CD4-positive, alpha-beta T cell (primary cell): ENCODE measurements around the gene DLEC1. TPM values are rescaled to one million over a fixed set of nuclear protein-coding genes. Genes with fewer than 3 reads are reported as not detected.

Experiments used
- ATAC-seq: fragments of 200-7000 bp; cut with Tn5 transposase; one replicate; pipeline ENCODE4 v1.10.0; 2022; ENCODE audit warnings: mild to moderate bottlenecking; ENCODE audit not compliant: poor library complexity
- CTCF ChIA-PET: fragments of 350-600 bp; sonication (Branson Sonifier 250); formaldehyde crosslinking; loops from one replicate; lab custom pipeline; 2021; ENCODE audit warnings: antibody characterized with exemption, inconsistent platforms; lab: Charles Lee
- POLR2A ChIA-PET: fragments of 350-600 bp; sonication (Branson Sonifier 250); formaldehyde crosslinking; loops from one replicate; lab custom pipeline; 2021; ENCODE audit warnings: antibody characterized with exemption, inconsistent platforms; lab: Charles Lee
- DNase-seq, 14 experiments: peaks; one replicate each; pipeline ENCODE4 v3.0.0-alpha.2; 2013 to 2020; ENCODE audit warnings: mixed read lengths in 2 of 14
- H3K27ac ChIP-seq, 2 donors: one replicate each; pipeline versions ENCODE4 v1.5.1 to v1.7.0; 2013; ENCODE audit warnings: low read length in 2 of 2, low read depth in 1 of 2, mild to moderate bottlenecking in 1 of 2
- H3K27me3 ChIP-seq, 2 experiments: 1 replicate in 1 of 2; 2 replicates in 1 of 2; pipeline versions ENCODE4 v1.6.1 to v1.7.0; 2013; ENCODE audit warnings: low read length in 2 of 2, control low read depth in 1 of 2, mild to moderate bottlenecking in 1 of 2, moderate library complexity in 1 of 2; ENCODE audit not compliant: insufficient read depth in 2 of 2, control insufficient read depth in 1 of 2
- H3K36me3 ChIP-seq: one replicate; pipeline ENCODE4 v1.6.1; 2013; ENCODE audit warnings: low read length, control low read depth; ENCODE audit not compliant: insufficient read depth
- H3K4me1 ChIP-seq: one replicate; pipeline ENCODE4 v1.6.1; 2013; ENCODE audit warnings: low read length, control low read depth; ENCODE audit not compliant: insufficient read depth
- H3K4me3 ChIP-seq: one replicate; pipeline ENCODE4 v1.5.1; 2013; ENCODE audit warnings: mild to moderate bottlenecking, low read length, moderate library complexity
- H3K9me3 ChIP-seq, 2 experiments: 1 replicate in 1 of 2; 2 replicates in 1 of 2; pipeline versions ENCODE4 v1.6.1 to v1.7.0; 2013; ENCODE audit warnings: low read length in 2 of 2, mild to moderate bottlenecking in 2 of 2, control low read depth in 1 of 2, moderate library complexity in 1 of 2; ENCODE audit not compliant: control insufficient read depth in 1 of 2, insufficient read depth in 1 of 2
- H3K27ac Mint-ChIP-seq: one replicate; pipeline ENCODE4 v1.8.0; 2020; ENCODE audit warnings: mixed read lengths
- H3K27me3 Mint-ChIP-seq: one replicate; pipeline ENCODE4 v1.8.0; 2021; ENCODE audit warnings: mixed read lengths
- H3K36me3 Mint-ChIP-seq: one replicate; pipeline ENCODE4 v1.8.0; 2021; ENCODE audit warnings: low read depth, mixed read lengths
- H3K4me1 Mint-ChIP-seq: one replicate; pipeline ENCODE4 v1.8.0; 2021; ENCODE audit warnings: low read depth, mixed read lengths
- H3K4me3 Mint-ChIP-seq: one replicate; pipeline ENCODE4 v1.8.0; 2020; ENCODE audit warnings: mild to moderate bottlenecking, mixed read lengths
- H3K9me3 Mint-ChIP-seq: one replicate; pipeline ENCODE4 v1.8.0; 2020; ENCODE audit warnings: mixed read lengths
- intact Hi-C, 2 experiments: fragments of 100-400 bp; cut with DNase I in 1 of 2; cut with micrococcal nuclease in 1 of 2; formaldehyde crosslinking; loops; one replicate each; pipeline versions ENCODE4 v1.15.1 to v1.9.0; 2023 to 2025; cut with DNase I, micrococcal nuclease
- total RNA-seq, 174 experiments: library from RNA in 2 of 174; stranded (reverse) in 2 of 174; gene quantifications; one replicate each; pipeline ENCODE4 v1.2.3 and lab custom pipeline; 2021 to 2026
- TF ChIP-seq, protein P1 (sequence below): fragments of 200-600 bp; IDR thresholded peaks from one replicate; pipeline ENCODE4 v1.8.0; 2022; ENCODE audit warnings: antibody characterized with exemption, mild to moderate bottlenecking

Gene DLEC1
- total RNA-seq, 2 experiments from 2014 or later = 4.4 to 5.1 TPM

DNA sequence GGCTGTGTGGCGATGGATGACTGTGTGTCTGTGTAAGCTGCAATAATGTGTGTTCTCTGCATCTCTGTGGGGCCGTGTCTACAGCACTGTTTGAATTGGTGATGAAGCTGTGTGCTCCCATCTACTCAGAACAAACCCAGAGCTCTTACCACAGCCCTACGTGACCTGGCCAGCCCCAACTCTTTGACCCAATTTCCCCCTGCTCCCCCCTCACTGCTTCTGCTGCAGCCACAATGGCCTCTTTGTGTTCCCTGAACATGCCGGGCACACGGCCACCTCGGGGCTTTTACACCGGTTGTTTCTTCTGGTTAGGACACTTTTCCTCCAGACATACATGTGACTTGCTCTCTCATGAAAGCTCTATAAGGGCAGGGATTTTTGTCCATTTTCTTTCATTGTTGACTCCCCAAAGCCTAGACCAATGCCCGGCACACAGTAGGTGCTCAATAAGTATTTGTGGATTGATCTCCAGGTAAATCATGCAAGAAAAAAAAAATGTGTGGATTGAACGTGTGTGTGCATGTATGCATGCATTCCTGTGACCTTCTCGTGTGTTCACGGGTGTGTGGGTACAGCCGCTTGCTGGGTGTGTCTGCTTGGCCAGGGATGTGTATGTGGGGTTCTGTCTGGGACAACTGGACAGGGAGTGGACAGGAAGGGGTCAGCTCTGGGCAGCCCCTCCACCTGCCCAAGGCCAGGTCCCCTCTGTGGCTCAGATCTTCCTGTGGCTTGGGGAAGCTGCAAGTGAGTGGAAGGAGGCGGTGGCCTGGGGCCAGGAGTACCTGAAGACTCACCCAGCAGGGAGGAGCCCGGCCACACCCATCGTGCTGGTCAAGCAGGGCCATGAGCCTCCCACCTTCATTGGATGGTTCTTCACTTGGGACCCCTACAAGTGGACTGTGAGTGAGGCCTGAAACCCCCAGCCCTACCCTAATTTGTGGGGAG lies 33.7 kb upstream of the DLEC1 start:
- Histone ChIP-seq H3K27me3 (no peaks in the 10 kb centered on the region), H3K9me3 (no peaks in the 10 kb centered on the region), H3K36me3 (peaks cover 65% of the 10 kb centered on the region), H3K27ac (no peak overlapping the region), H3K4me1 (peaks cover 28% of the 10 kb centered on the region), H3K4me3 (no peak overlapping the region)
- H3K9me3 Mint-ChIP-seq = no peaks in the 10 kb centered on the region
- ChIA-PET POLR2A (interaction anchor here (0.5 to 1.2 kb wide), 2 partner anchors 17 to 235 kb away, joined by 4 read pairs; no protein-coding TSS in a partner anchor), CTCF (no interaction called here)
- DNase-seq (no peak), ATAC-seq (no peak)
- peak overlapping the region; percentile 82 for H3K27ac Mint-ChIP-seq
- H3K4me3 Mint-ChIP-seq = no peak overlapping the region
- TF ChIP-seq, protein P1, sequence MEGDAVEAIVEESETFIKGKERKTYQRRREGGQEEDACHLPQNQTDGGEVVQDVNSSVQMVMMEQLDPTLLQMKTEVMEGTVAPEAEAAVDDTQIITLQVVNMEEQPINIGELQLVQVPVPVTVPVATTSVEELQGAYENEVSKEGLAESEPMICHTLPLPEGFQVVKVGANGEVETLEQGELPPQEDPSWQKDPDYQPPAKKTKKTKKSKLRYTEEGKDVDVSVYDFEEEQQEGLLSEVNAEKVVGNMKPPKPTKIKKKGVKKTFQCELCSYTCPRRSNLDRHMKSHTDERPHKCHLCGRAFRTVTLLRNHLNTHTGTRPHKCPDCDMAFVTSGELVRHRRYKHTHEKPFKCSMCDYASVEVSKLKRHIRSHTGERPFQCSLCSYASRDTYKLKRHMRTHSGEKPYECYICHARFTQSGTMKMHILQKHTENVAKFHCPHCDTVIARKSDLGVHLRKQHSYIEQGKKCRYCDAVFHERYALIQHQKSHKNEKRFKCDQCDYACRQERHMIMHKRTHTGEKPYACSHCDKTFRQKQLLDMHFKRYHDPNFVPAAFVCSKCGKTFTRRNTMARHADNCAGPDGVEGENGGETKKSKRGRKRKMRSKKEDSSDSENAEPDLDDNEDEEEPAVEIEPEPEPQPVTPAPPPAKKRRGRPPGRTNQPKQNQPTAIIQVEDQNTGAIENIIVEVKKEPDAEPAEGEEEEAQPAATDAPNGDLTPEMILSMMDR = no peak
- H3K36me3 Mint-ChIP-seq = peaks cover 46% of the 10 kb centered on the region
- intact Hi-C loops = loop anchor here (2.0 to 10.0 kb wide), 3 partner anchors 33 to 1379 kb away; partner anchors contain the start of genes DLEC1 (in 1 of the 2) and SLC25A38 (in 1 of the 2)
- no peaks in the 10 kb centered on the region for H3K27me3 Mint-ChIP-seq
- H3K4me1 Mint-ChIP-seq = peaks cover 19% of the 10 kb centered on the region

DNA sequence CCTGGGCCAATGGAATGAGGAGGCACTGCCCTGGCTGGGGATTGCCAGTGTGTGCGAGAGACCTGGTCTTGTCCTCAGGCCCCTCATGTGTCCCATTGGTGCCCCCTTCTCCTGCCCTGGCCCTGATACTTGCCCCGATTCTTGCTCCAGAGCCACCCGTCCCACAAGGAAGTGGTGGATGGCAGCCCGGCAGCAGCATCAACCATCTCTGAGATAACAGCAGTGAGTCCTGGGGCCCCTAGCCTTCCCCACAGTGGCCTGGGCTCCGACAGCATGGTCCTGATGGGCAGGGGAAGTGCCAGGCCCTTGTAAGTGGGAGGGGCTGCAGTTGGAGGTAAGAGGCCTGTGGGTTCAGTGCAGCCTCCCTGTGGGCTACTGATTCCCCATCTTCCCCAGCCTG lies 33.0 kb upstream of the DLEC1 start:
- DNase-seq = no peak

GRCh38 chr3:38006445-38006995 lies 32.5 kb upstream of the DLEC1 start:
- intact Hi-C loops = loop anchor here in 1 of 2 experiments (10.0 kb wide), 2 partner anchors 1168 to 1378 kb away; partner anchors contain the start of gene SLC25A38
- Mint-ChIP-seq H3K36me3 (peaks cover 45% of the 10 kb centered on the region), H3K9me3 (no peaks in the 10 kb centered on the region), H3K27me3 (no peaks in the 10 kb centered on the region), H3K4me3 (no peak overlapping the region), H3K27ac (no peak overlapping the region), H3K4me1 (peaks cover 19% of the 10 kb centered on the region)
- no peak overlapping the region for H3K4me3 ChIP-seq
- TF ChIP-seq, protein P1 = no peak
- no peaks in the 10 kb centered on the region for H3K27me3 ChIP-seq
- H3K27ac ChIP-seq = no peak overlapping the region
- DNase-seq = no peak
- no peaks in the 10 kb centered on the region for H3K9me3 ChIP-seq
- peaks cover 62% of the 10 kb centered on the region for H3K36me3 ChIP-seq
- peaks cover 28% of the 10 kb centered on the region for H3K4me1 ChIP-seq
- ChIA-PET CTCF (no interaction called here), POLR2A (no interaction called here)
- no peak for ATAC-seq

More for the DNA sequence above, 33.0 kb upstream of the DLEC1 start:
- H3K36me3 Mint-ChIP-seq = peaks cover 42% of the 10 kb centered on the region
- intact Hi-C loops = loop anchor here in 1 of 2 experiments (10.0 kb wide), 2 partner anchors 1169 to 1379 kb away; partner anchors contain the start of gene SLC25A38
- no peaks in the 10 kb centered on the region for H3K9me3 ChIP-seq
- no peak for ATAC-seq
- no peaks in the 10 kb centered on the region for H3K27me3 ChIP-seq
- CTCF ChIA-PET = no interaction called here
- no peak overlapping the region for H3K4me3 Mint-ChIP-seq
- H3K27ac ChIP-seq = no peak overlapping the region
- H3K27ac Mint-ChIP-seq = no peak overlapping the region
- peaks cover 28% of the 10 kb centered on the region for H3K4me1 ChIP-seq
- TF ChIP-seq, protein P1 = no peak
- peaks cover 61% of the 10 kb centered on the region for H3K36me3 ChIP-seq
- peaks cover 19% of the 10 kb centered on the region for H3K4me1 Mint-ChIP-seq
- H3K4me3 ChIP-seq = no peak overlapping the region
- no peaks in the 10 kb centered on the region for H3K27me3 Mint-ChIP-seq
- no peaks in the 10 kb centered on the region for H3K9me3 Mint-ChIP-seq
- POLR2A ChIA-PET = no interaction called here
